ENCODE data around the gene CNOT6L.

- TF ChIP-seq NFIC (IDR thresholded peaks at IDR 0.05) (no peak), EP300 (IDR thresholded peaks at IDR 0.05; ENCODE audit: borderline replicate concordance) (no peak), TCF12 (IDR thresholded peaks at IDR 0.05; ENCODE audit: low read depth) (no peak), FOXM1 (IDR thresholded peaks at IDR 0.05; ENCODE audit: borderline replicate concordance, low read depth) (no peak), CEBPB (IDR thresholded peaks at IDR 0.05) (no peak), MAX (IDR thresholded peaks at IDR 0.05) (no peak), TAF1 (IDR thresholded peaks at IDR 0.05; ENCODE audit: low read depth) (no peak), RAD21 (IDR thresholded peaks at IDR 0.05; ENCODE audit: low read depth) (no peak)
- TF ChIP-seq, protein P1, sequence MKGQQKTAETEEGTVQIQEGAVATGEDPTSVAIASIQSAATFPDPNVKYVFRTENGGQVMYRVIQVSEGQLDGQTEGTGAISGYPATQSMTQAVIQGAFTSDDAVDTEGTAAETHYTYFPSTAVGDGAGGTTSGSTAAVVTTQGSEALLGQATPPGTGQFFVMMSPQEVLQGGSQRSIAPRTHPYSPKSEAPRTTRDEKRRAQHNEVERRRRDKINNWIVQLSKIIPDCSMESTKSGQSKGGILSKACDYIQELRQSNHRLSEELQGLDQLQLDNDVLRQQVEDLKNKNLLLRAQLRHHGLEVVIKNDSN (IDR thresholded peaks at IDR 0.05) = no peak
- TF ChIP-seq, protein P2, sequence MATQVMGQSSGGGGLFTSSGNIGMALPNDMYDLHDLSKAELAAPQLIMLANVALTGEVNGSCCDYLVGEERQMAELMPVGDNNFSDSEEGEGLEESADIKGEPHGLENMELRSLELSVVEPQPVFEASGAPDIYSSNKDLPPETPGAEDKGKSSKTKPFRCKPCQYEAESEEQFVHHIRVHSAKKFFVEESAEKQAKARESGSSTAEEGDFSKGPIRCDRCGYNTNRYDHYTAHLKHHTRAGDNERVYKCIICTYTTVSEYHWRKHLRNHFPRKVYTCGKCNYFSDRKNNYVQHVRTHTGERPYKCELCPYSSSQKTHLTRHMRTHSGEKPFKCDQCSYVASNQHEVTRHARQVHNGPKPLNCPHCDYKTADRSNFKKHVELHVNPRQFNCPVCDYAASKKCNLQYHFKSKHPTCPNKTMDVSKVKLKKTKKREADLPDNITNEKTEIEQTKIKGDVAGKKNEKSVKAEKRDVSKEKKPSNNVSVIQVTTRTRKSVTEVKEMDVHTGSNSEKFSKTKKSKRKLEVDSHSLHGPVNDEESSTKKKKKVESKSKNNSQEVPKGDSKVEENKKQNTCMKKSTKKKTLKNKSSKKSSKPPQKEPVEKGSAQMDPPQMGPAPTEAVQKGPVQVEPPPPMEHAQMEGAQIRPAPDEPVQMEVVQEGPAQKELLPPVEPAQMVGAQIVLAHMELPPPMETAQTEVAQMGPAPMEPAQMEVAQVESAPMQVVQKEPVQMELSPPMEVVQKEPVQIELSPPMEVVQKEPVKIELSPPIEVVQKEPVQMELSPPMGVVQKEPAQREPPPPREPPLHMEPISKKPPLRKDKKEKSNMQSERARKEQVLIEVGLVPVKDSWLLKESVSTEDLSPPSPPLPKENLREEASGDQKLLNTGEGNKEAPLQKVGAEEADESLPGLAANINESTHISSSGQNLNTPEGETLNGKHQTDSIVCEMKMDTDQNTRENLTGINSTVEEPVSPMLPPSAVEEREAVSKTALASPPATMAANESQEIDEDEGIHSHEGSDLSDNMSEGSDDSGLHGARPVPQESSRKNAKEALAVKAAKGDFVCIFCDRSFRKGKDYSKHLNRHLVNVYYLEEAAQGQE (IDR thresholded peaks at IDR 0.05; ENCODE audit: low read depth) = no peak
Measured at GRCh38 chr4:77761595-77761994, 57.6 kb downstream of the CNOT6L start.
